Embryonic facial prominence (tissue), 1 donor: ENCODE measurements around the gene DDX42.

ENCODE experiments used
- DNase-seq: peaks from one replicate; pipeline ENCODE4 v3.0.0-alpha.2; 2016; ENCODE audit errors: extremely low spot score

The DDX42 gene, protein sequence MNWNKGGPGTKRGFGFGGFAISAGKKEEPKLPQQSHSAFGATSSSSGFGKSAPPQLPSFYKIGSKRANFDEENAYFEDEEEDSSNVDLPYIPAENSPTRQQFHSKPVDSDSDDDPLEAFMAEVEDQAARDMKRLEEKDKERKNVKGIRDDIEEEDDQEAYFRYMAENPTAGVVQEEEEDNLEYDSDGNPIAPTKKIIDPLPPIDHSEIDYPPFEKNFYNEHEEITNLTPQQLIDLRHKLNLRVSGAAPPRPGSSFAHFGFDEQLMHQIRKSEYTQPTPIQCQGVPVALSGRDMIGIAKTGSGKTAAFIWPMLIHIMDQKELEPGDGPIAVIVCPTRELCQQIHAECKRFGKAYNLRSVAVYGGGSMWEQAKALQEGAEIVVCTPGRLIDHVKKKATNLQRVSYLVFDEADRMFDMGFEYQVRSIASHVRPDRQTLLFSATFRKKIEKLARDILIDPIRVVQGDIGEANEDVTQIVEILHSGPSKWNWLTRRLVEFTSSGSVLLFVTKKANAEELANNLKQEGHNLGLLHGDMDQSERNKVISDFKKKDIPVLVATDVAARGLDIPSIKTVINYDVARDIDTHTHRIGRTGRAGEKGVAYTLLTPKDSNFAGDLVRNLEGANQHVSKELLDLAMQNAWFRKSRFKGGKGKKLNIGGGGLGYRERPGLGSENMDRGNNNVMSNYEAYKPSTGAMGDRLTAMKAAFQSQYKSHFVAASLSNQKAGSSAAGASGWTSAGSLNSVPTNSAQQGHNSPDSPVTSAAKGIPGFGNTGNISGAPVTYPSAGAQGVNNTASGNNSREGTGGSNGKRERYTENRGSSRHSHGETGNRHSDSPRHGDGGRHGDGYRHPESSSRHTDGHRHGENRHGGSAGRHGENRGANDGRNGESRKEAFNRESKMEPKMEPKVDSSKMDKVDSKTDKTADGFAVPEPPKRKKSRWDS

DNA sequence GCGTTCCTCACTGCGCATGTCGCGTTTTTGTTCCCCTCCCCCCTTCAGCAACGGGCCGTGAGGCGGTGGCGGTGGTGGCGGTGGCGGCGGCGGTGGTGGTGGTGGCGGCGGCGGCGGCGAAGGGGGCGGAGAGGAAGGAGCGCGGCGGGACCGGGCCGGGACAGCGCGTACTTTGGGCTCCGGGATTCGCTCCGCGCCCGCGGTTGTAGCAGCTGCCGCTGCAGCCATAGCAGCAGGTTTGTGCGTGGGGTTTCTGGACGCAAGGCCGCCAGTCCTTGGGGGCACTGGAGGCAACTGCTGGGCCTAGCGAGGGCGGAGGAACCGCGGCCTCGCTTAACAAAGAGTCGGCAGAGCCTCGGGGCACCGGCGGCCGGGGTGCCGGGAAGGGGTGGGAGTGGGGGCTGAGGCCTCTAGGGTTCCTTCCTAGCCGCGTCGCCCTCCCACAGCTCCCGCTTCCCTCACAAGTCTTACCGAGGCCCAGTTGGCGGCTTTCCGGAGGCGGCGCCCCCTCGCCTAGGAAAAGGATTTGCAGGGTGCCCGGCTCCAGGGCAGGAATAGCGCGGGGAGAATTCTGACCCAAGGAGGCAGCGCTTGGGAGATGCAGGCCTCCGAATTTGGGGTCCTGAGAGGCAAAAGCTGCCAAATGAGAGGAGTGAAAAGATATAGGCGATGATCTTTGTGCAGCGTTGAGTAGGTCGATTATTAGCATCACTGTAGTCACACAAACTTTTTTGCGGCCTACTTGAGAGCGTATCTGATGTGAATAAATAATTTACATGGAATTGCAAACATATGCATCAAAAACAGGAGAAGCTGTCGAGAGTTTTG lies at the start of gene DDX42:
Gene DDX42 (plus strand): TSS at position 30 of the 828 bp plus-strand sequence. CDS start 12,880 bp downstream, outside the sequence.
- peak; percentile 8 for DNase-seq

- DNase-seq: no peak
These were observed 38.3 kb upstream of the DDX42 start for GRCh38 chr17:63735691-63736090.

DNA sequence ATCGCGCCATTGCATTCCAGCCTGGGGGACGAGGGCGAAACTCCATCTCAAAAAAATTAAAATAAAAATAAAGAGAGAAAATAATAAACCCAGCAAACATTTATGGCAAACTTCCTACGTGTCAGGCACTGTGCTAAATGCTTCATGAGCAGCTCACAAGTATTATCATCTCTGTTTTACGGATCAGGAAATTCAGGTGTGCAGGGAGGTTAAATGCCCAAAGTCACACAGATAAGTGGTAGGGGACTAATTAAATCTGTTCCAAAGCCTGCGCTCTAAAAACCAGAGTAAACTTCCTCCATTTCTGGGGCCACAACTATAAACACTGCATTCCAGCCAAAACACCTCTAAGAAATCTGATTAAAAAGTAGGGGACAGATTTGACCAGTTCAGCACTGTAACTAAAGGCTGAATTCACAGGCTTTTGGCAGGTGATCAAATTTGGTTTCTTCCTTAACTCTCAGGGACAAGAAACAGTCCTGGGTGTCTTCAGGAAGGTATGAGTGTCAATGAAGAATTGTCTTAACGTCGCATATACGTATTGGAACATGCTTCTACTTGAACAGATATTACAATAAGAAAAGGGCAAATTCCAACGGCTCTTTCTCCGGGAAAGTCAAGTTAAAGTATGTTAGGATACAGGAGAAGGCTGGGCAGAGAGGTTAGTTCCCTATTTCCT lies 33.4 kb upstream of the DDX42 start:
- no peak for DNase-seq

DNA sequence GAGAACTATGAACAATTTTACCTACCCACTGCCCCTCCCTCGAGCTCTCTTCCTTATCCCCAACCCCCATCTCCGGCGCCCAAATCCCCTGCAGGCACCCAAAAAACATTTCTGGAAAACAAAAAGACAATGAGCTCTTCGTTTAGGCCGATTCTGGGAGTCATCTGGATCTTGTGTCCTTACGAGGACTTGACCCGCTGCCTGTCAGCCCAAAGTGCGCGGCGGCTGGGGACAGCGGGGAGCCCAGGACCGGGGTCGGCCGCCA lies 32.9 kb upstream of the DDX42 start:
- DNase-seq: no peak

GRCh38 chr17:63741408-63742173 lies 32.4 kb upstream of the DDX42 start, which contains the start of gene STRADA:
TSS of gene STRADA (minus strand) at chr17:63741799. CDS start at chr17:63728369, 13,430 bp downstream.
- DNase-seq: peak; percentile 97

- DNase-seq: no peak
These were observed 22.2 kb upstream of the DDX42 start for GRCh38 chr17:63751806-63752205.

DNA sequence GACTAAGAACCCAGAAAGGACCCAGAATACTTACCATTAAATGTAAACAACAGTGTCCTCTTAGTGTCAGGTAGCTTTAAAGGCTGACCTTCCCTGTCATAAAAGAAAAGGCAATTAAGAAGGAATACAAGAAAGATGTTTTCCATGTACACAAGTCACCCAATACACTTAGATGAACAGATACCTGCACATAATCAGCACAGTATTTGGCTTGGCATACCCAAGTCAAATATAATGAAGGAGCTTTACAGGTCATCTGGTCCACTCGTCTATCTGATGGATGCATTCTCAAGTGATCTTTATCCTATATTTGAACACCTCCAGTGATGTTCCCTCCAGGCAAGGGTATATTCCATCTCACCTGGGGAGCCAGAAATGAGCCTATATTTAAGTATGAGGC lies 21.3 kb upstream of the DDX42 start:
- DNase-seq: no peak

DNA sequence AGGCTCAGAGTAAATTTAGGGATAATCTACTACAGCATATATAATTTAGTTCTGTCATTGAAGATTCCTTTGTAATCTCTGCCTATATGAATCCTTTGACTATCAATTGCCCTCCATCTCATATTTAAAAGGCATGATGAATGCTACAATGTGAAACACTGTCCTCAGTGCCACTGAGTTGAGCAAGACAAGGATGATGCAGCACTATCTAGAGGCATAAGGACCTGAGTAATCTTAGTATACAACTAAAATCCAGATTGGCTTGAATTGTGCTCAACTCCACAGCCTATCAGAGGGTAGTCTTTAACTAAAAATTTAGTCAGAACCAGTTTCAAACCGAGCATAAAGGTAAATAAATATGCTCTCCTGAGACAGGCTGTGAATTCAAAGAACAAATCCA lies 20.8 kb upstream of the DDX42 start:
- DNase-seq: no peak

DNA sequence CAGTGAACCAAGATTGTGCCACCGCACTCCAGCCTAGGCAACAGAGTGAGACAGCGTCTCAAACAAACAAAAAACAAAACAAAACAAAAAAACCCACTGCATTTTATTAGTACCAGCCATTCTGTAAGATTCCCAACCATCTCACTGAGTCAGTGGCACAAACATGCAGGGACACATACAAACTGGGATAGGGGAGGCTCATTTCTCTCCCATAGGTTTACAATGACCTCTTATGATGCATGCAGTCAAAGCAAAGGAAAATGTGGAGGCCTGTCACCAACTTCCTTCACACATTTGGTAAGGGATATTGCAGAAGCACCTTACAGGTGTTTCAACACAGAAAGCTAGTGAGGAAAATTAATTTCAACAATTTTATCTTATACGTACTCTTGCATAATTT lies 19.9 kb upstream of the DDX42 start:
- DNase-seq: no peak

GRCh38 chr17:63758428-63758827 lies 15.5 kb upstream of the DDX42 start:
- no peak for DNase-seq

DNA sequence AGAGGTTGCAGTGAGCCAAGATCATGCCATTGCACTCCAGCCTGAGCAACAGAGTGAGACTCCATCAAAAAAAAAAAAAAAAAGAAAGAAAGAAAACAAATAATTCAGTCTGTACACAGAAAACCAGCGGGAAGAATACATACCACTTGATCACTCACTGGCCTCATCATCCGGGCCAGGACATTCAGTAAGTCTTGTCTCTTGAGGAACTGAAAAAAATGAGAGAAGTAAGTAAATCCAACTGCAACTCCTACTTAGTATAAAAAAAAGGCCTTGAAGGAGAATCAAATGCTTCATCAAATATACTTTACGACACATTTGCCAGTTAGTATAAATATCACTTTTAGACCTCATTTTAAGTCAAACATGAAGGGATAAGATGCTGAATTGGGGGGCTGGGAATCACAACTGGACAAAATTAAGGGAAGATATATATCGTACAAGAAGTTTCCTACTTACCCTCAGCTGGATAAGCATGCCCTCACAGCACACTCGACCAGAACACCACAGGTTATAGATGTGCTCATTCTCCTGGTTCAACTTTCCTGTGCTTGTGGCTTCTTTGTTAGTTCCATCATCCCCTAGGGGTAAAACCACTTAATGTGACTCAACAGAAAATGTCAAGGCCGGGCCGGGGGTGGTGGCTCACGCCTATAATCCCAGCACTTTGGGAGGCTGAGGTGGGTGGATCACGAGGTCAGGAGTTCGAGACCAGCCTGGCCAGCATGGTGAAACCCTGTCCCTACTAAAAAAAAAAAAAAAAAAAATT lies 13.0 kb upstream of the DDX42 start:
- no peak for DNase-seq

- no peak for DNase-seq
These were observed 11.6 kb upstream of the DDX42 start for GRCh38 chr17:63762161-63763078.

DNA sequence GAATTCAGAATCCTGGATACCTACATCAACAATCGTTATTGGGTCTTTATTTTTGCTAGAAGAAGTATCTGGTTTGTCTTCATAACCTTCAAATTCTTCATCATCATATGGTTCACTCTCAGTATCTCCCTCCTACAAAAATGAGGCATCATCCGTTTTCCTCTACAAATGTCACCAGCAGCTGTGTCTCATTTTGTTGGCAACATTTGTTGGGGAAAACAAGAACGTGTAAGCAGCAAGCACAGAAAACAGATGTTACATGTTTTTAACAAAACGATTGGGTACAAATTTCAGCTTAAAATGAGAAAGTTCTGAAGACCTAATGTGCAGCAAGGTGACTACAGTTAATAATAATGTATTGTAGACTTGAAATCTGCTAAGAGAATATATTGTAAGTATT lies 9.3 kb upstream of the DDX42 start:
- DNase-seq: no peak

DNA sequence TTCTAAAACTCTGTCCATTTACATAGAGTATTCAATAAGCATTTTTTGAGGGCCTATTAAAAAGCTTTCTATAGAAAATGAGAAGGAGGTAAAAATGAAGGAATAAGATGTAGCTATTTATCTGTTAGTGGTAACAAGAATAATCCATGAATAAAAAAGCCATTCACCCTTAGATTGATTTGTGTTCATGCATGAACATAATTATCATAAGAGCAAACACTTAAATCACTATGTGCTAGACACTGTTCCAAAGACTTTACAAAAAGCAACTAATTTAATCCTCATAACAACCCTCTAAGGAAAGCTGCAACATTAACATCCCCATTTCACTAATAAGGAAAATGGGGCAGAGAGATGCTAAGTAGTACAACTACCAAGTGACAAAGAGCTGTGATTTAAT lies 7.2 kb upstream of the DDX42 start:
- DNase-seq: no peak

GRCh38 chr17:63768433-63768832 lies 5.5 kb upstream of the DDX42 start:
- no peak for DNase-seq

GRCh38 chr17:63772801-63773271 lies 1.1 kb upstream of the DDX42 start:
- no peak for DNase-seq

- peak; percentile 95 for DNase-seq
These were observed 464 bp upstream of the DDX42 start, which contains the start of gene CCDC47 for GRCh38 chr17:63773272-63774140. TSS of gene CCDC47 (minus strand) at chr17:63773597. CDS start at chr17:63766175, 7,422 bp downstream.

GRCh38 chr17:63774969-63775265 lies 947 bp downstream of the DDX42 start:
- no peak for DNase-seq
